ACHN (cell line): ENCODE results near the gene SLC22A2.

ENCODE experiments used
- DNase-seq: peaks from one replicate; pipeline ENCODE4 v3.0.0-alpha.2; 2015
- in situ Hi-C: cut with HindIII; loops from 2 replicates; pipeline ENCODE4 v1.10.0; 2017; ENCODE audit warnings: low sequenced_read_pairs, low pct_ligation_motif_present, low pct_unique_long_range_greater_than_20kb

The SLC22A2 gene

DNA sequence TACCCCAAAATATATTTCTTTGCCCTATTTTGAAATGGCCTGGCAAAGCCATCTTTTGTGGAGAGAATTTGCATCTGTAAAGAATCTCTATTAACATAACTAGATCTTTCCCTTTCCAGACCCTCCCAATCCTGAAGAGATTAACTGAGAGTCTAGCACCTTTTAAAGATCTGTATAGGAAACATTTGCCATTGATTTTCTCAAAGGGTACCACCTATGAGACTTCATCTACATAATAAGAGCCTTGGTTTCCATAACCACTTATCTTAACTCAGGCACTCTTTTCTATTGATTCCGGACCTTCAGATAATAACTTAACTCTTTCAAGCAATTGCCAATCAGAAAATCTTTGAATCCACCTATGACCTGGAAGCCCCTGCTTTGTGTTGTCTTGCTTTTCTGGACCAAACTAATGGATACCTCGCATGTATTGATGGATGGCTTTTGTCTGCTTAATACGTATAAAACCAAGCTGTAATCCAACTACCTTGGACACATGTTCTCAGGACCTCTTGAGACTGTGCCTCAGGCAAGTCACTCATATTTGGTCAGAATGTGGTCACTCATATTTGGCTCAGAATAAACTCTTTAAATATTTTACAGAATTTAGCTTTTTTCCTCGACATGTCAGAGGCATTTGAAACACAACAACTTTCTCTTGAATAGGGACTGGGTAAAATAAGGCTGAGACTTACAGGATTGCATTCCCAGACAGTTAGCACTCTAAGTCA lies 31.4 kb downstream of the SLC22A2 start:
- in situ Hi-C loops: no loop called here
- DNase-seq: no peak

DNA sequence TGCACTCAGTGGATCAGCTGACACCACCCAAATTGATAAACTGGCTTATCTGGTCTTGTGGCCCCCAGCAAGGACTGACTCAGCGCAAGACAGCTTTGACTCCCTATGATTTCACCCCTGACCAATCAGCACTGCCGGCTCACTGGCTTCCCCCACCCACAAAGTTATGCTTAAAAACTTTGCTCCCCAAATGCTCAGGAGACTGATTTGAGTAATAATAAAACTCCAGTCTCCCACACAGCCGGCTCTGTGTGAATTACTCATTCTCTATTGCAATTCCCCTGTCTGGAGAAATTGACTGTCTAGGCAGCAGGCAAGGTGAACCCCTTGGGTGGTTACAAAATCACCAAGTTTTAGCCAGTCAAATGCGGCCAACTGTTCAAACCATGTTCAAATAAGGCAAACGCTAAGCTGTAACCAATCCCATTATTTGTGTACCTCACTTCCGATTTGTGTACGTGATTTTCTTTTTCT lies 32.5 kb downstream of the SLC22A2 start:
- no peak for DNase-seq
- in situ Hi-C loops: no loop called here

DNA sequence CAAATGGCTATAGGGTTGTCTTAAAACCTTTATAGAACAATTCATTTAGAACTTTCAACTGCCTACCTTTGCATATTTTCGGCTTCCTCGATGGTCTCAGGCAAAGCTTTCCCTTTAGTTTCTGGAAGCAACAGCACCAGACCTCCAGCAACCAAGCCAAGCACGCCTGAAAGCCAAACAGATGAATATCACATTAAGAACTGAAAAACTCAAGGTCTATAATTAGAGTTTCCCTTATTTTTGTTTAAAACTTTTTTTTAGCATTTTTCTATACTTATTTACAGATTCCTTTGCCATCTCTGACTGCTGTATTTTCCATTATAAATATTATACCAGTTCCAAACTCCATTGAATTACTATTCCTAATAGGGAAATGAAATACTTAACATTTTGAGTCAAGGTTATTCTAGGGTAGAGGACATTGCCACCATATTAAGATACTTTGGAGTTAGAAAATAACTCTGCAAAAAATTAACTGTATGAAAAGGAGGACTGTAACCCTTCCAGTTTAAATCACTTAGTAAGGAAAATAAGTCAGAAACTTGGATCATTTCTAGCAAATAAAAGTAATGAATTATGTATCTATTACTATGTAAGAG lies 33.9 kb downstream of the SLC22A2 start:
- in situ Hi-C loops: no loop called here

DNA sequence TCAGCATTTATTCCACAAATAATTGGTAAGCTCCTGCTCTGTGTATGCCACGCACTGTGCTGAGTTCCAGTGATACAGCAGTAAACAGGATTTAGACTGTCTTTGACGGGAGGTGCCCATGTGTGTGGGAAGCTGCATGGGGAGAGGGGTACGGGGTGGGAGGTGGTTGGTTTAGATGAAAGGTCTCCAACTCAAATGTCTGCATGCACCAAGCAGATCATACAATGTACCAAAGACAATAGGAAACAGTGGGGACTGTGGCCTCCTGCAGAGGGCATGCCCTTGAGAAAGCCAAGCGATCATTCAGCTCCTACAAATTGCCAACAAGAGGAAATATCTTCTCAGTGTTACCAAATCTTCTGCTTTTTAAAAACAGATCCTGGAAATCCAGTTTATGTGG lies 36.1 kb downstream of the SLC22A2 start:
- in situ Hi-C loops: no loop called here
- DNase-seq: no peak

More for the DNA sequence above, 33.9 kb downstream of the SLC22A2 start:
- no peak for DNase-seq

DNA sequence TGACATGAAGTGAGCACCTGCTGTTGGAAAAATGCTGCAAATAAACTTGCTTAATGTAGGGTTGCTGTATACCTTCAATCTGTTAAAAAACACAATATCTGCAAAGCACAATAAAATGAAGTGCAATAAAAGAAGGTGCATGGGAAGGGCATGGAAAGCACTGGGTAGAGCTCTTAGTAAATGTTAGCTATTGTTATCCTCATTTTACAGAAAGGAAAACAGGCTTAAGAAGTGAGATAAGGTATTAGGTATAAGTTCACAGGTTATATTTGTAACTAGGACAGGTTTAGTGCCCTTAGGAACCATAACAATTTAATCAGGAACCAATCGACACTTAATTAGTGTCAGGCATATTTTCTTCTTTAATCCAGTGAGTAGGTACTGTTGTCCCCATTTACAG lies 36.7 kb downstream of the SLC22A2 start:
- no peak for DNase-seq
- in situ Hi-C loops: no loop called here

DNA sequence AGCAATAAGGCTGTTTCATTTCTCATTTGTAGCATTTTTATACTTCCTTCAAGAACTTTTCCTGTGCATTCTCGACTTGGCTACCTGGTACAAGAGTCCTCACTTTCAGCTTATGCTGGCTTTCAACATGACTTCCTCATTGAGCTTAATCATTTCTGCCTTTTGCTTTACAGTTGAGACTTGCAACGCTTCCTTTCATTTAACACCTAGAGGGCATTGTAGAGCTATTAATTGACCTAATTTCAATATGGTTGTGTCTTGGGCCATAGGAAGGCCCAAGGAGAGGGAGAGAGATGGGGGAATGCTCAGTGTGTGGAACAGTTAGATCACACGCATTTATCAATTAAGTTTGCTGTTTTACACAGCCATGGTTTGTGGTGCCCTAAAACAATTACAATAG lies 37.2 kb downstream of the SLC22A2 start:
- DNase-seq: peak; percentile 49
- in situ Hi-C loops: no loop called here

DNA sequence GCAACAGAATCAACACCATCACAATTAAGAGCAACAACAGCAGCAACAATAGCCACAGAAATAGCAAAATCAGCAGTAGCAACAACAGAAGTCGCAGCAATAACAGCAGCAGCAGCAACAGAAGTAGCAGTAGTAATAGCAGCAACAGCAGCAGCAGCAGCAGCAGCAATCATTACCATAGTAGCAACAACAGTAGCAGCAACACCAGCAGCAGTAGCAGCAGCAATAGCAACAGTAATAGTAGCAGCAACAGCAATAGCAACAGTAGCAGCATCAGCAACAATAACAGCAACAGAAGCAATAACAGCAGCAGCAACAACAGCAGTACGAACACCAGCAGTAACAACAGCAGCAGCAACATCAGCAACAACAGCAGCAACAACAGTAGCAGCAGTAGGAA lies 39.8 kb downstream of the SLC22A2 start:
- no peak for DNase-seq
- in situ Hi-C loops: no loop called here

DNA sequence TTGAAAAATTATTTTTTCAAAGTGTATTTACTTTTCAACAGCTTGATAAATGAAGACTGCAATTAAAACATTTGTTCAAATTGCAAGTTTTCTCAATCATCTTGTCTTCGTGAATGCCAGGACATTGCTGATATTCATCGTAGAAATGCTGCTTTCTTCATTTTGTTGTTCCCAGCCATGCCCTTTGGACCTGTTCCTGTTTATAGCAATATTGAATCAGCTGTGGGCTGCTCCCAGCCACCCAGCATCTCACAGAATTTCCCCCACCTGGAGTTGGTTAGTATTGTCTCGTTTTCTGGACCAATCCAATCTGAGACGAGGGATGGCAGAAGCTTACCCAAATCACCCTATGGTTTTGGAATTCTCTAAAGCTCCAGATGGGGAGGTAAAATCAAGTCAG lies 40.8 kb downstream of the SLC22A2 start:
- DNase-seq: no peak
- in situ Hi-C loops: no loop called here

DNA sequence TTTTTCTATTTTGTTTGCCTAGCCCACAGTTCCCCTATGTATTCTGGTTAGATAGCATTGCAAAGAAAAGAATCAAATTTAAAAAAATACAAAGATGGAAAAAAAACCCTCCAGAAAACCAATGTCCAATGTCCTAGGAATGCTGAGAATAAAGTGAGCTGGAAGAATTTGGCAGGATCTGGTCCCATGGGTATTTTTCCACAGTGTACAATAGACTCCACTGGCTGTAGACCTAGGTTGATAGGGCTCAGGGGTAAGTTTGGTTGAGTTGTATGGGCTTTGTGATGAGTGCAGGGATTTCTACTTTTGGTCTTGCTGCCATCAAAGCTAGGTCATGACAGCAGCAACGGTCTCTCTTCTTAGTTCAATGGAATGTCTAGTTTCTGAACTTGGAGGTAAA lies 41.5 kb downstream of the SLC22A2 start:
- in situ Hi-C loops: no loop called here
- DNase-seq: no peak

DNA sequence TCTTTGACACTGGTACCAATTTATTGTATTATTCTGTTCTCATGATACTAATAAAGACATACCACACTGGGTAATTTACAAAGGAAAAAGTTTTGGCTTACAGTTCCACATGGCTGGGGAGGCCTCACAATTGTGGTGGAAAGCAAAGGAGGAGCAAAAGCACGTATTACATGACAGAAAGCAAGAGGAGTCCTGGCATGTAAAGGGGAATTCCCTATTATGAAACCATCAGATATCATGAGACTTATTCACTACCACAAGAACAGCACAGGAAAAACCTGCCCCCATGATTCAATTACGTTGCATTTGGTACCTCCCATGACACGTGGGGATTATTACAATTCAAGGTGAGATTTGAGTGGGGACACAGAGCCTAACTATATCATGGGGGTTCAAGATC lies 43.4 kb downstream of the SLC22A2 start:
- in situ Hi-C loops: no loop called here
- DNase-seq: no peak

DNA sequence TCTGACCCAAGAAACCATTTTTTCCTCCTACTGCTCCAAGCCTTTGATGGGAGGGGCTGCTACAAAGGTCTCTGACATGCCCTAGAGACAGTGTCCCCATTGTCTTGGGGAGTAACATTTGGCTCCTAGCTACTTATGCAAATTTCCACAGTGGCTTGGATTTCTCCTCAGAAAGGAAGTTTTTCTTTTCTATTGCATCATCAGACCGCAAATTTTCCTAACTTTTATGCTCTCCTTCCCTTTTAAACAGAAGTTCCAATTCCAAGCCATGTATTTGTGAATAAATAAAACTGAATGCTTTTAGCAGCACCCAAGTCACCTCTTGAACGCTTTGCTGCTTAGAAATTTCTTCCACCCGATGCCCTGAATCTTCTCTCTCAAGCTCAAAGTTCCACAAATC lies 51.0 kb downstream of the SLC22A2 start:
- in situ Hi-C loops: no loop called here
- no peak for DNase-seq

DNA sequence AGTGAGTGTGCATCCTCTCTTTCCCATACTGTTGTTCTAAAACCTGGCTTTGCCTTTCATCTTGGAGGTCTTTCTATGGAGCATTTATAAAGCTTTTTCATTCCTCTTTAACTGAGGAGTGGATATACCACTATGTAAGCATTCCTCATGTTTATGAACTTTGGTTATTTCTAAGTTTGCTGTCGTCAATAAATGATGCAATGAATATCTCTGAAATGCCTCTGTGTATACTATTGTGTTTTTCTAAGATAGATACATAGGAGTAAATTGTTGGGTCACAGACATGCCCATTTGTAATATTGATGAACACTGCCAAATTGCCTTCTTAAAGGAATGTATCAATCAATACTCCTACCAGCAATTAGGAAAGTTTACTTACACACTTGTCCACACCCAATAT lies 53.9 kb downstream of the SLC22A2 start:
- no peak for DNase-seq
- in situ Hi-C loops: no loop called here

DNA sequence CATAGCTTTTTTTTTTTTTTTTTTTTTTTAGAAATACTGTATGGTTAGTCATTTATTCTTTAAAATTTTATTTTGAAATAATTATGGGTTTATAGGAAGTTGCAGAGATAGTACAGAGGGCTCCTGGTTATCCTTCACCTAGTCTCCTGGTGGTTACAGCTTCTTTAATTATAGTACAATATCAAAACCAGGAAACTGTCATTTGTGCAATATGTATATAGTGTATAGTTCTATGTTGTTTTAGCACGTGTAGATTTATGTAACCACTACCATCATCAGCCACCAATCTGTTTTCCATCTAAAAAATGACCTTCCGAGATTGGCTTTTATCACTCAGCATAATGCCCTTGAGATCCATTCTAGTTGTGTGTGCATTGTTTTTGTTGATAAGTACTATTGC lies 54.7 kb downstream of the SLC22A2 start:
- DNase-seq: no peak
- in situ Hi-C loops: no loop called here

DNA sequence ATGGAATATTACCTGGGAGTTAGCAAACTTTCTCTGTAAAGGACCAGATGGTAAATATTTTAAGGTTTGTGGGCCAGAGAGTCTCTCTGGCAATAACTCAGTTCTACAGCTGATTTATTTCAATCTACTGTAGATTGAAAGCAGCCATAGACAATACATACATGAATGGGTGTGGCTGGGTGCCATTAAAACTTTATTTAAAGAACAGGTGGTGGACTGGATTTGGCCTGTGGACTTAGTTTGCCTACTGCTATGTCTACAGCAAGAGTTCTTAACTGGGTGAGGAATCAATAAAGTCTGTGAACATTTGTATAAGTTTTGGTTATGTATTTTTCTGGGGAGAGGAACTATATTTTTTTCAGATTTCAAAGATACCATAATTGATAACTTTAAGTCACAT lies 55.1 kb downstream of the SLC22A2 start:
- in situ Hi-C loops: no loop called here
- DNase-seq: no peak

DNA sequence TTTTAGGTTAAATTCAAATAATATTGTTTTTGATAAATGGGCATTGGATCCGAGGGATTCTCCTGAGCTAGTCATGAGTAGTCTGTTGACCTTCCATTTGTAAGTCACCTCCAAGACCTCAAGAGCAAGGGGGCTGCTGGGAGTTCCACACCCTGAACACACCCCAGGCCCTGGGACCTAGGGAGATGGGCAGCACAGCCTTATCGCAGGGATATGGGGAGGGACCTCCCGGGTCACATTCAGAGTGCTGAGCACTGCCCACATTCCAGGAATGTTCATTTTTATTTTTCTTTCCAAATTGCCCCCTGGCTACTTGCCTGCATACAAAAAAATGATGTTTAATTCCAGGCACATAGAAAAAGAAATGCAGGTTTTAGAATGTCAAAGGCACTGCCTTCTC lies 55.5 kb downstream of the SLC22A2 start:
- no peak for DNase-seq
- in situ Hi-C loops: no loop called here

DNA sequence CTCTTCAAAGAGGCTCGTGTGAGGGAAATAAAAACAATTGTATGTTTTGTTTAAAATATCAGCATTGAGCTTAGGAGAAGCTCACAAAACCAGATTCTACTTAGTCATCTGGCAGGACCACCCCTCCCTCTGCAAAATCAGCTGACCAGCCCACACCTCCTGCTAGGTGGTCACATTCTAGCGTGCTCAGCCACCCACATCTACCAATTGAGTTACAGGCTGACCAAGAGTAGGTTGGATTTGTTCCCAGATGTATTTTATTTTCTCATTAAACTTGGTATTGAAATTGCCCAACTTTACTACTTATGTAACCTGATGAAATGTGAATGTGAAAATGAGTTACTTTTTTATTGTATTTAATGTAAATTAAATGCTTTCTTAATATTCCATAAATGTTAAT lies 56.2 kb downstream of the SLC22A2 start:
- in situ Hi-C loops: no loop called here
- no peak for DNase-seq

DNA sequence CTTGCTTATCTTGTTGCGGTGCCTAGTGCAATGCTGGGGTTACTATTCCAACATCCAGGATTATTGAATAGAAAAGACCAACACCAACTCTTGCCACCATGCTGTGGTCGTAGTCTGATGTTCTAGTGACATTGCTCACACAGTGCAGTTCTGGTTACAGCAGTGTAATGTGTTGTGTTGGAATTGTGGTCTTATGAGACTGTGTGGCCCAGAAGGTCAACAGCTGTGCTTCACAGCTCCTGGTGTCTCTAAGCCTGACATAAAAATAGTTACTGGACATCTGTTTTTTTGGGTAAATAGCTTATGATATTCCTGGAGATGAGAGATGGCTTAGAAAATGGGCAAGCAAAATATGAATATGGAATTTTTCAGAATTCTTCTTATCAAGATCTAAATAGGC lies 57.6 kb downstream of the SLC22A2 start:
- in situ Hi-C loops: no loop called here
- DNase-seq: no peak

DNA sequence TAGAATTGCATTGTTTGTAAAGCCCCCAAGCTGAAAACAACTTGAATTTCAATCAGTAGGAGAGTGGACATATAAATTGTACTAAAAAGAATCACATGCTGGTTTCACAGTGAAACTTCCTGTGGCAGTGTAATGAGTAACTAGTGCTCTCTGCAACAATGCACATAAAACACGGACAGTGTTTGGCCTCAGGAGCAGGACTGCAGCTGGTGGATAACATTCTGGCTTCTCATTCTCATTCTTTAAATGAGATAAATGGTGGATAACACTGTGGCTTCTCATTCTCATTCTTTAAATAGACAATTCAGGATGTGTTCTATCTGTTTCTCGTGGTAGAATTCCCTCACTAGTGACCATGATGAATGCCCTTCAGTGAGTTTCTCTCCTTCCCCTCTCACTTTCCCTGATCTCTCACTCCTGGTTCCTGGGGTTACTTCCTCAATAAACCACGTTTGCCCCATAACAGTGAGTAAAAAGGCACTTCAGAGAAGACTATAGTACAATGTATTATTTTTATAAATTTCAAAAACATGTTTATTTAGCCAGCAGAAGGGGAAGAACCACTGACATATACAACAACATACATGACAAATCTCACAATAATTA lies 59.9 kb downstream of the SLC22A2 start:
- in situ Hi-C loops: no loop called here
- DNase-seq: peak; percentile 54

DNA sequence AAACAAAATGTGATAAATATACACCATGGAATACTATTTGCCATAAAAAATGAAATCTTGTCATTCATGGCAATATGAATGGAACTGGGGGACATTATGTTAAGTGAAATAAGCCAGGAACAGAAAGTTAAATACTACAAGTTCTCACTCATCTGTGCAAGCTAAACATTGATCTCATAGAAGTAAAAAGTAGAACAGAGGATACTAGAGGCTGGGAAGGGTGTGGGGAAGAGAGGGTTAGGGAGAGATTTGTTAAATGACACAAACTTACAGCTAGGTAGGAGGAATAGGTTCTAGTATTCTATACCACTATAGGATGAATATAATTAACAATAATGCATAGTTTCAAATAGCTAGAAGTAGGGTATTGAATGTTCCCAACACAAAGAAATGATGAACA lies 61.0 kb downstream of the SLC22A2 start:
- no peak for DNase-seq
- in situ Hi-C loops: no loop called here

DNA sequence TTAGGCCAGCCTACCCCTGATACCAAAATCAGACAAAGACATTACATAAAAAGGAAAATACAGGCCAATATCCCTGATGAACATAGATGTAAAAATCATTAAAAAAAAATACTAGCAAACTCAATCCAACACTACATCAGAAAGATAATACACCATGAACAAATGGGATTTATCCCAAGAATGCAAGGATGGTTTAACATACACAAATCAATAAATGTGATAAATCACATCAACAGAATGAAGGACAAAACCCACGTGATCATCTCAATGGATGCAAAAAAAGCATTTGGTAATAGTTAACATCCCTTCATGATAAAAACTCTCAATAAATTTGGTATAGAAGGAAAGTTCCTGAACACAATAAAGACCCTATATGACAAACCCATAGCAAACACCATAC lies 63.8 kb downstream of the SLC22A2 start:
- DNase-seq: no peak
- in situ Hi-C loops: no loop called here
